ENCODE data around the gene GADL1. TPM values are rescaled to one million over a fixed set of nuclear protein-coding genes. Genes with fewer than 3 reads are reported as not detected.
A peak's percentile ranks its signal among the peaks of the same experiment; 100 is the strongest.

The GADL1 gene
- total RNA-seq, 1 donor from 2014 or later = not detected

- intact Hi-C loops (cut with DNase I) = no loop called here
- ATAC-seq = no peak
- no peak for DNase-seq (ENCODE audit: missing footprints)
Observed at GRCh38 chr3:30827080-30827479, 67.4 kb downstream of the GADL1 start.

- intact Hi-C loops (cut with DNase I) = no loop called here
- DNase-seq (ENCODE audit: missing footprints) (no peak), ATAC-seq (peak; percentile 42)
Observed at GRCh38 chr3:30826531-30826942, 67.9 kb downstream of the GADL1 start.

- DNase-seq (ENCODE audit: missing footprints) = no peak
- intact Hi-C loops (cut with DNase I) = no loop called here
- no peak for ATAC-seq
Observed at GRCh38 chr3:30819067-30819798, 75.2 kb downstream of the GADL1 start.

- intact Hi-C loops (cut with DNase I) = no loop called here
- ATAC-seq (no peak), DNase-seq (ENCODE audit: missing footprints) (no peak)
Observed at GRCh38 chr3:30813734-30814133, 80.7 kb downstream of the GADL1 start.

GRCh38 chr3:30811151-30811795 lies 83.2 kb downstream of the GADL1 start:
- intact Hi-C loops (cut with DNase I) = no loop called here
- no peak for DNase-seq (ENCODE audit: missing footprints)
- peak; percentile 46 for ATAC-seq

GRCh38 chr3:30810625-30811024 lies 83.8 kb downstream of the GADL1 start:
- peak; percentile 73 for ATAC-seq
- DNase-seq (ENCODE audit: missing footprints) = no peak
- intact Hi-C loops (cut with DNase I) = no loop called here

GRCh38 chr3:30805695-30806094 lies 88.8 kb downstream of the GADL1 start:
- intact Hi-C loops (cut with DNase I) = no loop called here
- DNase-seq (ENCODE audit: missing footprints) (no peak), ATAC-seq (no peak)

- DNase-seq (ENCODE audit: missing footprints) = no peak
- intact Hi-C loops (cut with DNase I) = no loop called here
- no peak for ATAC-seq
Observed at GRCh38 chr3:30804984-30805383, 89.5 kb downstream of the GADL1 start.

- ATAC-seq (no peak), DNase-seq (ENCODE audit: missing footprints) (no peak)
- intact Hi-C loops (cut with DNase I) = no loop called here
Observed at GRCh38 chr3:30795176-30795575, 99.3 kb downstream of the GADL1 start.

- no peak for DNase-seq (ENCODE audit: missing footprints)
- ATAC-seq = no peak
- intact Hi-C loops (cut with DNase I) = no loop called here
Observed at GRCh38 chr3:30793740-30794139, 100.7 kb downstream of the GADL1 start.

- ATAC-seq = no peak
- intact Hi-C loops (cut with DNase I) = no loop called here
- no peak for DNase-seq (ENCODE audit: missing footprints)
Observed at GRCh38 chr3:30790150-30790549, 104.3 kb downstream of the GADL1 start.

GRCh38 chr3:30786365-30786764 lies 108.1 kb downstream of the GADL1 start:
- intact Hi-C loops (cut with DNase I) = loop anchor here (10.0 kb wide), 1 partner anchor 118 kb away; no protein-coding TSS in a partner anchor
- DNase-seq (ENCODE audit: missing footprints) (no peak), ATAC-seq (no peak)

- DNase-seq (ENCODE audit: missing footprints) (no peak), ATAC-seq (no peak)
- intact Hi-C loops (cut with DNase I) = loop anchor here (10.0 kb wide), 1 partner anchor 125 kb away; no protein-coding TSS in a partner anchor
Observed at GRCh38 chr3:30779686-30780287, 114.7 kb downstream of the GADL1 start.

- intact Hi-C loops (cut with DNase I) = no loop called here
- ATAC-seq (no peak), DNase-seq (ENCODE audit: missing footprints) (no peak)
Observed at GRCh38 chr3:30778933-30779332, 115.5 kb downstream of the GADL1 start.

- ATAC-seq = no peak
- intact Hi-C loops (cut with DNase I) = no loop called here
- no peak for DNase-seq (ENCODE audit: missing footprints)
Observed at GRCh38 chr3:30777426-30778113, 116.9 kb downstream of the GADL1 start.

GRCh38 chr3:30776186-30776815 lies 118.2 kb downstream of the GADL1 start:
- DNase-seq (ENCODE audit: missing footprints) (no peak), ATAC-seq (no peak)
- intact Hi-C loops (cut with DNase I) = no loop called here

- intact Hi-C loops (cut with DNase I) = no loop called here
- DNase-seq (ENCODE audit: missing footprints) (no peak), ATAC-seq (no peak)
Observed at GRCh38 chr3:30775040-30775439, 119.4 kb downstream of the GADL1 start.

GRCh38 chr3:30774062-30774461 lies 120.4 kb downstream of the GADL1 start:
- intact Hi-C loops (cut with DNase I) = no loop called here
- no peak for ATAC-seq
- DNase-seq (ENCODE audit: missing footprints) = no peak

GRCh38 chr3:30770387-30770786 lies 124.1 kb downstream of the GADL1 start:
- ATAC-seq (peak; percentile 56), DNase-seq (ENCODE audit: missing footprints) (no peak)
- intact Hi-C loops (cut with DNase I) = no loop called here
